AG04449 (cell line): ENCODE measurements around the gene MRPS15.

Experiments
- CTCF ChIA-PET: fragments of 350-600 bp; formaldehyde crosslinking; extraction: SDS; loops from one replicate; lab custom pipeline; 2021; ENCODE audit warnings: antibody characterized with exemption; lab: Yijun Ruan, JAX
- POLR2A ChIA-PET: fragments of 400-600, 350-600 bp; formaldehyde crosslinking; extraction: SDS; loops from one replicate; lab custom pipeline; 2020; ENCODE audit warnings: antibody characterized with exemption, inconsistent platforms; lab: Yijun Ruan, JAX
- DNase-seq: peaks from one replicate; pipeline ENCODE4 v3.0.0-alpha.2; 2010; ENCODE audit warnings: low read depth, low spot score
- H3K4me3 ChIP-seq: 2 replicates; pipeline ENCODE4 v1.5.1; 2011; ENCODE audit warnings: low read depth, mild to moderate bottlenecking, control low read depth, low read length
- TF ChIP-seq, protein P1 (sequence below): IDR thresholded peaks from one replicate; pipeline ENCODE4 v1.5.1; 2011; ENCODE audit warnings: mild to moderate bottlenecking, moderate library complexity, low read length, control low read depth, inconsistent platforms; ENCODE audit not compliant: insufficient read depth; ENCODE audit errors: missing control alignments

Gene MRPS15

DNA sequence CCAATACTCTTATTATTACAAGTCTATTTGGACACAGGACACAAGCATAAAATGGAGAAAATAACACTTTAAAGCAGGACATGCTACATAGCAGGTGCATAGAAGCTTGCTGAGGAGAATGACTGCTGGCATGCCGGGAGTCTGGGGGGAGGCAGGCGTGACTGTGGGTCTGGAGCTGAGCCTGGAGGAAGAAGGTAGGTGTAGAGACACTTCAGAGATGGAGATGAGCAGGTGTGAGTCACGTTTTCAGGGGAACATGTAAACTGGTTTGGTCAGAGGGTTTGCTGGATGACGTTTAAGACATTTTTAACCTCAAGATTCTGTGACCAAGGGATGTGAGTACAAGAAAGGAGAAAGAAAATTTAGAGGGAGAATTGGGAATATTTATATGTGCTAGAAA, 38.4 kb downstream of the MRPS15 start:
- ChIA-PET POLR2A (no interaction called here), CTCF (interaction anchor here (1.1 kb wide), 1 partner anchor 83 kb away, joined by 4 read pairs; no protein-coding TSS in a partner anchor)
- H3K4me3 ChIP-seq: no peak overlapping the region
- TF ChIP-seq, protein P1, sequence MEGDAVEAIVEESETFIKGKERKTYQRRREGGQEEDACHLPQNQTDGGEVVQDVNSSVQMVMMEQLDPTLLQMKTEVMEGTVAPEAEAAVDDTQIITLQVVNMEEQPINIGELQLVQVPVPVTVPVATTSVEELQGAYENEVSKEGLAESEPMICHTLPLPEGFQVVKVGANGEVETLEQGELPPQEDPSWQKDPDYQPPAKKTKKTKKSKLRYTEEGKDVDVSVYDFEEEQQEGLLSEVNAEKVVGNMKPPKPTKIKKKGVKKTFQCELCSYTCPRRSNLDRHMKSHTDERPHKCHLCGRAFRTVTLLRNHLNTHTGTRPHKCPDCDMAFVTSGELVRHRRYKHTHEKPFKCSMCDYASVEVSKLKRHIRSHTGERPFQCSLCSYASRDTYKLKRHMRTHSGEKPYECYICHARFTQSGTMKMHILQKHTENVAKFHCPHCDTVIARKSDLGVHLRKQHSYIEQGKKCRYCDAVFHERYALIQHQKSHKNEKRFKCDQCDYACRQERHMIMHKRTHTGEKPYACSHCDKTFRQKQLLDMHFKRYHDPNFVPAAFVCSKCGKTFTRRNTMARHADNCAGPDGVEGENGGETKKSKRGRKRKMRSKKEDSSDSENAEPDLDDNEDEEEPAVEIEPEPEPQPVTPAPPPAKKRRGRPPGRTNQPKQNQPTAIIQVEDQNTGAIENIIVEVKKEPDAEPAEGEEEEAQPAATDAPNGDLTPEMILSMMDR: no peak
- no peak for DNase-seq

- POLR2A ChIA-PET: no interaction called here
- no peak overlapping the region for H3K4me3 ChIP-seq
- TF ChIP-seq, protein P1: no peak
- no peak for DNase-seq
- CTCF ChIA-PET: interaction anchor here (0.7 to 4.5 kb wide), 25 partner anchors 8 to 322 kb away, joined by 3 to 75 read pairs (median 5); partner anchors contain the start of genes SH3D21 and TRAPPC3
Measured at GRCh38 chr1:36421649-36422048, 42.5 kb downstream of the MRPS15 start.

- ChIA-PET POLR2A (no interaction called here), CTCF (interaction anchor here (0.8 to 4.5 kb wide), 28 partner anchors 9 to 321 kb away, joined by 3 to 75 read pairs (median 6); partner anchors contain the start of genes EVA1B and OSCP1)
- TF ChIP-seq, protein P1: peak; percentile 99
- no peak overlapping the region for H3K4me3 ChIP-seq
- peak; percentile 26 for DNase-seq
Measured at GRCh38 chr1:36420836-36421317, 43.3 kb downstream of the MRPS15 start.

GRCh38 chr1:36420409-36420808, 43.8 kb downstream of the MRPS15 start:
- DNase-seq: no peak
- TF ChIP-seq, protein P1: no peak
- ChIA-PET POLR2A (interaction anchor here (1.2 kb wide), 1 partner anchor 33 kb away, joined by 4 read pairs; no protein-coding TSS in a partner anchor), CTCF (interaction anchor here (0.6 to 4.5 kb wide), 31 partner anchors 8 to 321 kb away, joined by 3 to 54 read pairs (median 5); partner anchors contain the start of genes EVA1B, LSM10, OSCP1 and SH3D21)
- no peak overlapping the region for H3K4me3 ChIP-seq

GRCh38 chr1:36419569-36419968, 44.6 kb downstream of the MRPS15 start:
- H3K4me3 ChIP-seq: no peak overlapping the region
- TF ChIP-seq, protein P1: no peak
- ChIA-PET CTCF (interaction anchor here (0.9 to 4.5 kb wide), 23 partner anchors 10 to 320 kb away, joined by 3 to 54 read pairs (median 6); partner anchors contain the start of genes EVA1B, LSM10 and OSCP1), POLR2A (interaction anchor here (1.2 kb wide), 1 partner anchor 32 kb away, joined by 4 read pairs; no protein-coding TSS in a partner anchor)
- DNase-seq: no peak

DNA sequence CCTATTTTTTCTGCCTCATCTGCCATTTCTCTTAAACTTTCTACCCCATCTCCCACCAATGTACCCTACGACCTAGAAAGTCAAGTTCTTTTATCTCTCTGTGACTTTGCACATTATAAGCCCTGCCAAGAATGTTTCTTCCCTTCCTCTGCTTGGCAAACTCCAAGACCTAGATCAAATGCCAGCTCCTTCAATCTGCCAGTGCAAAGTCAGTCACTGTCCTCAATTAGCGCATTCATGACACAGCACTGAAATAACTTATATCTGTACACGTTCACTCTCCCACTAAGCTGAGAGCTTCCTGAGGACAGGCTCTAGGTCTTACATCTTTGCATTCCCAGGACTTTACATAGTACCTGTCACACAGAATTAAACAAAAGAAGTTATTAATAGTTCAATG, 45.0 kb downstream of the MRPS15 start:
- DNase-seq: no peak
- ChIA-PET POLR2A (interaction anchor here (1.2 kb wide), 1 partner anchor 32 kb away, joined by 4 read pairs; no protein-coding TSS in a partner anchor), CTCF (interaction anchor here (1.0 to 4.5 kb wide), 18 partner anchors 10 to 320 kb away, joined by 3 to 54 read pairs (median 8); partner anchors contain the start of genes EVA1B, LSM10 and OSCP1)
- TF ChIP-seq, protein P1: no peak
- H3K4me3 ChIP-seq: no peak overlapping the region
